GM21423 (cell line): ENCODE measurements around the gene NADSYN1.

ENCODE experiments used
- ATAC-seq: cut with Tn5 transposase; IDR thresholded peaks from one replicate; pipeline ENCODE4 v1.9.1; 2021; ENCODE audit warnings: mild to moderate bottlenecking, moderate library complexity; ENCODE audit not compliant: unreplicated experiment

The NADSYN1 gene

DNA sequence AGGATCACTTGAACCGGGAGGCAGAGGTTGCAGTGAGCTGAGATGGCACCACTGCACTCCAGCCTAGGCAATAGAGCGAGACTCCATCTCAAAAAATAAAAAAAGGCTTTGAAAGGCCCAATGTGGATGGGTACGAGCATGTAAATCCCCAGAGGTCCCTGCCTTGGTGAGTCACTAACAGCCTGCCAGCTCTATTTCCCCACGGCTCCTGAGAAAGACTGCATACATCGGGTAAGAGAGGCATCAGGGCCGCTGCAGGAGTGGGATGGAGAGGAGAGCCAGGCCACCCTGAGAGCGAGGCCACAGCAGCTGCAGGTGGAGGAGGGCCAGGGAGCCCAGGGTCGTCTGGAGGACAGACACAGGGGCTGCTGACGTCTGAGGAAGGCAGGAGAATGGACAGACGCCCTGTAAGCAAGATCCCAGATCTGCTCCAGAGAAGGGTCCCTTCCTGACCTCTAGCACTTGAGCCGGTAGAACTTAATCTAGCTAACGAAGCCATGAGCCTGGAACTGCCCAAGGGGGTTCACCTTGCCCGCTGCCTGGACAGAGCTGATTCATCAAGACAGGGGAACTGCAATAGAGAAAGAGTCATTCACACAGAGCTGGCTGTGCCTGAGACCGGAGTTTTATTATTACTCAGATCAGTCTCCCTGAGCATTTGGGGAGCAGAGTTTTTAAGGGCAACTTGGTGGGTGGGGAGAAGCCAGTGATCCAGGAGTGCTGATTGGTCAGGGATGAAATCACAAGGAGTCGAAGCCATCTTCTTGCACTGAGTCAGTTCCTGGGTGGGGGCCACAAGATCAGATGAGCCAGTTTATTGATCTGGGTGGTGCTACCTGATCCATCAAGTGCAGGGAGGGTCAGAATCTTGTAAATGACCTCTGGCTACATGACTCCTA lies 90.1 kb downstream of the NADSYN1 start:
- ATAC-seq, result no peak

DNA sequence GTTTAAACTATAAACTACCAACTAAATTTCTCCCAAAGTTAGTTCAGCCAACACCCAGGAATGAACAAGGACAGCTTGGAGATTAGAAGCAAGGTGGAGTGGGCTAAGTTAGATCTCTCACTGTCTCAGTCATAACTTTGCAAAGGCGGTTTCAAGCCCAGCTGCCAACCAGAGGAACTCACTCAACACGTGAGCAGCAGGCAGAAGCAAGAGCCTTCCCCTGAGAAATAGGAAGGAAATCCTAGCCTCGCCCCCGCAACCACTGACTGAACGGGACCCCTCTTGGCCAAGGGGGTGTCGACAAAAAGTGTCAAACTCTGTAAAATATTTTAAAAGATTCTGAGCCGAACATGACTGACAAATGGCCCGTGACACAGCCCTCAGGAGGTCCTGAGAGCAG lies 90.9 kb downstream of the NADSYN1 start:
- ATAC-seq, result no peak

DNA sequence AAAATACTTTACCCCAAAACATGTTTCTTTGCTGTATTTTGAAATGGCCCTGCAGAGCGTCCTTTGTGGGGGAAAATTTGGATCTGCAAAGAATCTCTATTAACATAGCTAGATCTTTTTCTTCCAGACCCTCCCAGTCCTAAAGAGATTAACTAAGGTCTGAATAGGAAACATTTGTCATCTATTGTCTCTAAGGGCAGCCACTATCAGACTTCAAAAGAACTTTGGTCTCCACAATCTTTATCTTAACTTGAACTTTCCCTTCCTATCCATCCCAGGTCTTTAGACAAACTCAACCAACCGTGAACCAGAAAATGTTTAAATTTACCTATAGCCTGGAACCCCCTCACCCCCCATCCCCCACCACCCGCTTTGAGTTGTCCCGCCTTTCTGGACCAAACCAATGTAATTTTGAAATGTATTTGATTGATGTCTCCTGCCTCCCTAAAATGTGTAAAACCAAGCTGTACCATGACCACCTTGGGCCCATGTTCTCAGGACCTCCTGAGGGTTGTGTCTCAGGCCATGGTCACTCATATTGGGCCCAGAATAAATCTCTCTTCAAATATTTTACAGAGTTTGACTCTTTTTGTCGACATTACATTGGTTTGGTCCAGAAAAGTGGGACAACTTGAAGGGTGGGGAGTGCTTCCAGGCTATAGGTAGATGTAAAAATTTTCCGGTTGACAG lies 91.7 kb downstream of the NADSYN1 start:
- ATAC-seq, result no peak

DNA sequence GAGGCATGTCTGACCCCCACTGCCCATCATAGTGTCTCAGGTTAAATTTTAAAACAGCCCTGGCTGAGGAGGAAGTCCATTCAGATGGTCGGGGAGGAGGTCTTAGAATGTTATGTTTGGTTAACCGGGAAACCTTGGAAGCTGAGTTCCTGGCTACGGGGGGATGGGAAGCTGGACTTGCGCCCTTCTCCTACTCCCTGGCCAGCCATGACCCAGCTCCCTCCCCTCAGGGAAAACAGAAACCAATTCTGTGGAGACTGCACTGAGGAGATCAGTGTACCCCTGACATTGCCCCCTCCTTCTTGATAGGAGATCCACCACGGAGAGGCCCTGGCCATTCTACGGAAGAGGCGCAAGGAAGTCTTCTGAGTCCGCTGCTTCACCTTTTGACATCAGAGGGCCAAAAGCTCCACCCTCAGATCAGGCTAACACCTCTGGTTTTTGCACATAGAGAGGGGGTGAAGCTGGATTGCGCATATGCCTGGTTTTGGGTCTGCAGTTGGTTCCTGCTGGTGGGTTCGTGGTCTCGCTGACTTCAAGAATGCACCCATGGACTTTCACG lies 92.5 kb downstream of the NADSYN1 start:
- ATAC-seq, result no peak

DNA sequence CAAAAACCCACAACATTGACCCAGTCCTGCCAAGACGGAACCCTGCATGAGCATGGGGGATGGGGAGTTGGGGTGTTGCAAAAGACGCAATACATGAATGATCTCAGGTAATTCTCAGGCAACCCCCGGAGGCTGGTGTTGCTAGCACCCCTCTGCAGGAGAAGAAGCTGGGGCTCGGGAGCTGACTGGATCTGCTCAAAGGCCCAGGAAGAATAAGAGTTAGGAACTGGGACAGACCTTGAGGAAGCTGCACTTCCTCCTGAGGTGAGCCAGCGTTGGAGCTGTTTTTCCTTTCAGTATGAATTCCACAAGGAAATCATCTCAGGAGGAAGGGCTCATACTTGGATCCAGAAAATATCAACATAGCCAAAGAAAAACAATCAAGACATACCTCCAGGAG lies 95.1 kb downstream of the NADSYN1 start, which contains the start of gene KRTAP5-9:
KRTAP5-9 (plus strand) TSS at position 301 of the 400 bp plus-strand sequence. CDS start 238 bp downstream, outside the sequence.
- no peak for ATAC-seq

DNA sequence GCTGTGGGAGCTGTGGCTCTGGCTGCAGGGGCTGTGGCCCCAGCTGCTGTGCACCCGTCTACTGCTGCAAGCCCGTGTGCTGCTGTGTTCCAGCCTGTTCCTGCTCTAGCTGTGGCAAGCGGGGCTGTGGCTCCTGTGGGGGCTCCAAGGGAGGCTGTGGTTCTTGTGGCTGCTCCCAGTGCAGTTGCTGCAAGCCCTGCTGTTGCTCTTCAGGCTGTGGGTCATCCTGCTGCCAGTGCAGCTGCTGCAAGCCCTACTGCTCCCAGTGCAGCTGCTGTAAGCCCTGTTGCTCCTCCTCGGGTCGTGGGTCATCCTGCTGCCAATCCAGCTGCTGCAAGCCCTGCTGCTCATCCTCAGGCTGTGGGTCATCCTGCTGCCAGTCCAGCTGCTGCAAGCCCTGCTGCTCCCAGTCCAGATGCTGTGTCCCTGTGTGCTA lies 95.7 kb downstream of the NADSYN1 start:
- no peak for ATAC-seq
